Smooth muscle cell of the coronary artery (primary cell): ENCODE measurements around the gene GADD45A. TPM values are rescaled to one million over a fixed set of nuclear protein-coding genes. Genes with fewer than 3 reads are reported as not detected.

Source experiments
- total RNA-seq: library from RNA; depleted of rRNA; stranded (reverse); fragments of >200 nt; gene quantifications from 2 replicates; pipeline ENCODE4 v1.2.3, GENCODE V29; 2014; ENCODE audit warnings: low replicate concordance

Gene GADD45A
- 46.2 and 62.1 TPM in 2 replicates for total RNA-seq

GRCh38 chr1:67685067-67685557 lies at the start of gene GADD45A:
Gene GADD45A (plus strand): TSS chr1:67685201. CDS start chr1:67685495, 294 bp downstream.

Other genes with a start within 250 kb of the GADD45A start
- 70.4 and 130 TPM in 2 replicates for gene GNG12, start 148.3 kb downstream of the GADD45A start, total RNA-seq